Measurements from ENCODE around the gene ANKRD16. TPM values are rescaled to one million over a fixed set of nuclear protein-coding genes. Genes with fewer than 3 reads are reported as not detected.
A peak's percentile ranks its signal among the peaks of the same experiment; 100 is the strongest.

ANKRD16 gene
- total RNA-seq, 1 experiment from 2014 or later, result 12.2 TPM

- TF ChIP-seq CBFB (CRISPR knock-in tag; IDR thresholded peaks at IDR 0.05; ENCODE audit: low read depth), result 0 out of 2 replicates have a peak, but pooled peaks have one; percentile 80
- peak; percentile 82; the same call in 1 of the 2 replicates for TF ChIP-seq HMGXB4 (CRISPR knock-in tag; IDR thresholded peaks at IDR 0.05)
Observed at GRCh38 chr10:5813341-5814109, 76.2 kb downstream of the ANKRD16 start, which contains the start of gene GDI2 (continued).

GRCh38 chr10:5813091-5813340, 76.7 kb downstream of the ANKRD16 start:
- POLR2A ChIA-PET, result interaction anchor here (0.6 to 1.3 kb wide), 6 partner anchors 19 to 455 kb away, joined by 3 to 7 read pairs (median 4); partner anchors contain the start of genes ANKRD16 and FBH1
- Mint-ChIP-seq H3K9me3 (no peaks in the 10 kb centered on the region), H3K4me1 (peaks cover 39% of the 10 kb centered on the region), H3K27ac (peak overlapping the region; percentile 93), H3K36me3 (peaks cover 10% of the 10 kb centered on the region), H3K4me3 (peak overlapping the region; percentile 89), H3K27me3 (ENCODE audit: low read depth) (no peaks in the 10 kb centered on the region)
- ATAC-seq (peak; percentile 32), DNase-seq (ENCODE audit: low spot score) (no peak)
- CTCF ChIA-PET, result interaction anchor here (0.6 to 2.4 kb wide), 3 partner anchors 60 to 720 kb away, joined by 3 to 7 read pairs (median 6); partner anchors contain the start of genes ANKRD16 and FBH1
- TF ChIP-seq TEAD4 (CRISPR knock-in tag; IDR thresholded peaks at IDR 0.05) (no peak), SMAD3 (CRISPR knock-in tag; IDR thresholded peaks at IDR 0.05; ENCODE audit: borderline replicate concordance) (no peak), USF1 (CRISPR knock-in tag; IDR thresholded peaks at IDR 0.05) (no peak), ESRRA (CRISPR knock-in tag; IDR thresholded peaks at IDR 0.05; ENCODE audit: borderline replicate concordance) (no peak), JAZF1 (CRISPR knock-in tag; IDR thresholded peaks at IDR 0.05) (no peak), MYBL2 (CRISPR knock-in tag; IDR thresholded peaks at IDR 0.05) (no peak), E2F4 (CRISPR knock-in tag; IDR thresholded peaks at IDR 0.05; ENCODE audit: borderline replicate concordance, low read depth) (no peak), FOXP4 (CRISPR knock-in tag; IDR thresholded peaks at IDR 0.05) (peak; percentile 89), PREB (CRISPR knock-in tag; IDR thresholded peaks at IDR 0.05; ENCODE audit: borderline replicate concordance) (no peak), MXD4 (CRISPR knock-in tag; IDR thresholded peaks at IDR 0.05; ENCODE audit: borderline replicate concordance) (no peak), ZNF317 (CRISPR knock-in tag; IDR thresholded peaks at IDR 0.05; ENCODE audit: borderline replicate concordance, low read depth) (no peak; the same call in 1 of the 2 replicates), FOXP1 (CRISPR knock-in tag; IDR thresholded peaks at IDR 0.05; ENCODE audit: borderline replicate concordance) (no peak), TP53 (CRISPR knock-in tag; IDR thresholded peaks at IDR 0.05) (no peak), ZSCAN18 (CRISPR knock-in tag; IDR thresholded peaks at IDR 0.05) (no peak), PRDM15 (CRISPR knock-in tag; IDR thresholded peaks at IDR 0.05) (no peak), IRF2 (CRISPR knock-in tag; IDR thresholded peaks at IDR 0.05; ENCODE audit: borderline replicate concordance, low read depth) (0 out of 2 replicates have a peak, but pooled peaks have one; percentile 33), CREM (CRISPR knock-in tag; IDR thresholded peaks at IDR 0.05) (no peak; the same call in 1 of the 2 replicates), NR3C1 (CRISPR knock-in tag; conservative IDR thresholded peaks at IDR 0.05; ENCODE audit: low read depth) (no peak), ZBTB21 (CRISPR knock-in tag; IDR thresholded peaks at IDR 0.05; ENCODE audit: borderline replicate concordance) (0 out of 2 replicates have a peak, but pooled peaks have one; percentile 55), IRF1 (CRISPR knock-in tag; IDR thresholded peaks at IDR 0.05) (no peak)

Data from WTC11 (cell line).